Stimulated activated CD4-positive, alpha-beta T cell treated with anti-CD3 and anti-CD28 coated beads, Interleukin-15, amount 100 ng/mL, for 1 hour (primary cell): ENCODE data around the gene SAFB2.

Experiments
- DNase-seq, 2 donors: peaks; one replicate each; pipeline ENCODE4 v3.0.0-alpha.2; 2020; ENCODE audit warnings: low read depth in 1 of 2, low spot score in 1 of 2

Gene SAFB2

GRCh38 chr19:5635427-5635826 lies 12.9 kb upstream of the SAFB2 start:
- DNase-seq = no peak

GRCh38 chr19:5632657-5633056 lies 10.1 kb upstream of the SAFB2 start:
- DNase-seq = no peak

- no peak for DNase-seq
Observed at GRCh38 chr19:5632241-5632612, 9.7 kb upstream of the SAFB2 start.

GRCh38 chr19:5631567-5632240 lies 9.1 kb upstream of the SAFB2 start:
- DNase-seq = no peak

- no peak for DNase-seq
Observed at GRCh38 chr19:5628919-5629481, 6.4 kb upstream of the SAFB2 start.

GRCh38 chr19:5628461-5628860 lies 5.9 kb upstream of the SAFB2 start:
- no peak for DNase-seq

GRCh38 chr19:5627395-5627904 lies 4.9 kb upstream of the SAFB2 start:
- no peak for DNase-seq

- DNase-seq = no peak
Observed at GRCh38 chr19:5625641-5626040, 3.1 kb upstream of the SAFB2 start.

- DNase-seq = no peak
Observed at GRCh38 chr19:5624741-5625278, 2.2 kb upstream of the SAFB2 start.

GRCh38 chr19:5624018-5624663 lies 1.6 kb upstream of the SAFB2 start:
- no peak for DNase-seq

GRCh38 chr19:5623397-5624017 lies 931 bp upstream of the SAFB2 start:
- DNase-seq = peak in 1 of 2 donors; percentile 13

- peak in 1 of 2 donors; percentile 10 for DNase-seq
Observed at GRCh38 chr19:5621945-5622464, 571 bp downstream of the SAFB2 start.

- no peak for DNase-seq
Observed at GRCh38 chr19:5621311-5621944, 1.1 kb downstream of the SAFB2 start.

- no peak for DNase-seq
Observed at GRCh38 chr19:5619946-5620345, 2.6 kb downstream of the SAFB2 start.

GRCh38 chr19:5618591-5618990 lies 4.0 kb downstream of the SAFB2 start:
- no peak for DNase-seq

- DNase-seq = no peak
Observed at GRCh38 chr19:5617080-5617479, 5.5 kb downstream of the SAFB2 start.

- no peak for DNase-seq
Observed at GRCh38 chr19:5615756-5616327, 6.7 kb downstream of the SAFB2 start.

- DNase-seq = no peak
Observed at GRCh38 chr19:5612891-5613865, 9.4 kb downstream of the SAFB2 start.

- no peak for DNase-seq
Observed at GRCh38 chr19:5609881-5610448, 12.6 kb downstream of the SAFB2 start.
